ENCODE data around the gene ATP2B3. TPM values are rescaled to one million over a fixed set of nuclear protein-coding genes. Genes with fewer than 3 reads are reported as not detected.

ATP2B3 gene
- total and polyA plus RNA-seq, 9 of the 15 experiments (the other 6 are each of a cell fraction or from before 2014, with no cell fraction given), result 0.04 TPM; not detected in 8

- TF ChIP-seq GTF2B (IDR thresholded peaks at IDR 0.05; ENCODE audit: extremely low read depth, insufficient read length) (no peak), PTRF (tag; IDR thresholded peaks at IDR 0.05) (no peak), ZNF384 (IDR thresholded peaks at IDR 0.05; ENCODE audit: low read depth, low read length) (no peak), THRA (IDR thresholded peaks at IDR 0.05) (no peak), NFE2L1 (tag; IDR thresholded peaks at IDR 0.05; ENCODE audit: borderline replicate concordance, low read depth) (no peak), SIN3A (IDR thresholded peaks at IDR 0.05; ENCODE audit: borderline replicate concordance in 2 of 2, control insufficient read depth in 1 of 2, low read depth in 2 of 2, low read length in 2 of 2) (no peak), SREBF1 (IDR thresholded peaks at IDR 0.05; ENCODE audit: borderline replicate concordance, low read depth, low read length) (no peak)
- TF ChIP-seq, protein P1, sequence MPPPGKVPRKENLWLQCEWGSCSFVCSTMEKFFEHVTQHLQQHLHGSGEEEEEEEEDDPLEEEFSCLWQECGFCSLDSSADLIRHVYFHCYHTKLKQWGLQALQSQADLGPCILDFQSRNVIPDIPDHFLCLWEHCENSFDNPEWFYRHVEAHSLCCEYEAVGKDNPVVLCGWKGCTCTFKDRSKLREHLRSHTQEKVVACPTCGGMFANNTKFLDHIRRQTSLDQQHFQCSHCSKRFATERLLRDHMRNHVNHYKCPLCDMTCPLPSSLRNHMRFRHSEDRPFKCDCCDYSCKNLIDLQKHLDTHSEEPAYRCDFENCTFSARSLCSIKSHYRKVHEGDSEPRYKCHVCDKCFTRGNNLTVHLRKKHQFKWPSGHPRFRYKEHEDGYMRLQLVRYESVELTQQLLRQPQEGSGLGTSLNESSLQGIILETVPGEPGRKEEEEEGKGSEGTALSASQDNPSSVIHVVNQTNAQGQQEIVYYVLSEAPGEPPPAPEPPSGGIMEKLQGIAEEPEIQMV (tag; conservative IDR thresholded peaks at IDR 0.05; ENCODE audit: low read depth), result no peak
Measured at GRCh38 chrX:153626025-153626633, 108.7 kb downstream of the ATP2B3 start (continued).

Measured in K562 (cell line).